ENCODE measurements around the gene COPRS.

DNA sequence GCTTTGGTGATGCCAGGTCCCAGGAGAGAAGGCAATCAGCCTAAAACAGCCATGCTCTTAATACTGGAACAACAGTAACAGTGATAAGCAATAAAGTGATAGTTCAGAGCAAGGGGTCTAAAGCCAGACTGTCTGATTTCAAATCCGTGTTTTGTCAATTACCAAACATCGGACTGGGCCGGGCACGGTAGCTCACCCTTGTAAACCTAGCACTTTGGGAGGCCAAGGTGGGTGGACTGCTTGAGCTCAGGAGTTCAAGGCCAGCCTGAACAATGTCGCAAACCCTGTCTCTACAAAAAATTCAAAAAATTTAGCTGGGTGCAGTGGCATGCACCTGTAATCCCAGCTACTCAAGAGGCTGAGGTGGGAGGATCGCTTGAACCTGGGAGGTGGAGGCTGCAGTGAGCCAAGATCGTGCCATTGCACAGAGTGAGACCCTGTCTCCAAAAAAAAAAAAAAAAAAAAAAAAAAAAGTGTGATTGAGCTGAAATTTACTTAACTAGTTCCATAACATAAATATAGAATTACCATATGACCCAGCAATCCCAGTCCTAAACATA, 5.1 kb downstream of the COPRS start:
- no peak for TF ChIP-seq EZH2phosphoT487 (IDR thresholded peaks at IDR 0.05; ENCODE audit: borderline replicate concordance)
- TF ChIP-seq, protein P1, sequence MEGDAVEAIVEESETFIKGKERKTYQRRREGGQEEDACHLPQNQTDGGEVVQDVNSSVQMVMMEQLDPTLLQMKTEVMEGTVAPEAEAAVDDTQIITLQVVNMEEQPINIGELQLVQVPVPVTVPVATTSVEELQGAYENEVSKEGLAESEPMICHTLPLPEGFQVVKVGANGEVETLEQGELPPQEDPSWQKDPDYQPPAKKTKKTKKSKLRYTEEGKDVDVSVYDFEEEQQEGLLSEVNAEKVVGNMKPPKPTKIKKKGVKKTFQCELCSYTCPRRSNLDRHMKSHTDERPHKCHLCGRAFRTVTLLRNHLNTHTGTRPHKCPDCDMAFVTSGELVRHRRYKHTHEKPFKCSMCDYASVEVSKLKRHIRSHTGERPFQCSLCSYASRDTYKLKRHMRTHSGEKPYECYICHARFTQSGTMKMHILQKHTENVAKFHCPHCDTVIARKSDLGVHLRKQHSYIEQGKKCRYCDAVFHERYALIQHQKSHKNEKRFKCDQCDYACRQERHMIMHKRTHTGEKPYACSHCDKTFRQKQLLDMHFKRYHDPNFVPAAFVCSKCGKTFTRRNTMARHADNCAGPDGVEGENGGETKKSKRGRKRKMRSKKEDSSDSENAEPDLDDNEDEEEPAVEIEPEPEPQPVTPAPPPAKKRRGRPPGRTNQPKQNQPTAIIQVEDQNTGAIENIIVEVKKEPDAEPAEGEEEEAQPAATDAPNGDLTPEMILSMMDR (conservative IDR thresholded peaks at IDR 0.05; ENCODE audit: low read length) = no peak
